Kidney epithelial cell (primary cell): ENCODE measurements around the gene SUPT5H. TPM values are rescaled to one million over a fixed set of nuclear protein-coding genes. Genes with fewer than 3 reads are reported as not detected.

Experiments used
- DNase-seq: peaks from one replicate; pipeline ENCODE4 v3.0.0-alpha.2; 2010; ENCODE audit warnings: low read depth
- H3K27me3 ChIP-seq: 2 replicates; pipeline ENCODE4 v1.6.0; 2011; ENCODE audit warnings: low read length; ENCODE audit not compliant: control insufficient read depth, insufficient read depth
- H3K36me3 ChIP-seq: 2 replicates; pipeline ENCODE4 v1.5.1; 2011; ENCODE audit warnings: low read length; ENCODE audit not compliant: control insufficient read depth, insufficient read depth
- H3K4me3 ChIP-seq: 2 replicates; pipeline ENCODE4 v1.5.1; 2011; ENCODE audit warnings: low read depth, mild to moderate bottlenecking, control low read depth, low read length
- CTCF ChIP-seq: IDR thresholded peaks from 2 replicates; pipeline ENCODE4 v1.5.1; 2011; ENCODE audit warnings: mild to moderate bottlenecking, moderate library complexity, low read length, control low read depth, inconsistent platforms; ENCODE audit not compliant: insufficient read depth, poor library complexity, severe bottlenecking
- total RNA-seq: library from RNA; depleted of rRNA; stranded (reverse); fragments of >200 nt; gene quantifications from 2 replicates; pipeline ENCODE4 v1.2.3, GENCODE V29; 2015

Gene SUPT5H
- total RNA-seq, 1 donor from 2014 or later, result 121 TPM

GRCh38 chr19:39469036-39469435, 23.7 kb downstream of the SUPT5H start:
- no peak overlapping the region for H3K4me3 ChIP-seq
- H3K27me3 ChIP-seq, result no peaks in the 10 kb centered on the region
- no peak for TF ChIP-seq CTCF
- H3K36me3 ChIP-seq, result peaks cover 2% of the 10 kb centered on the region
- DNase-seq, result no peak

- H3K36me3 ChIP-seq, result peaks cover 3% of the 10 kb centered on the region
- H3K4me3 ChIP-seq, result no peak overlapping the region
- H3K27me3 ChIP-seq, result no peaks in the 10 kb centered on the region
- no peak for TF ChIP-seq CTCF
- DNase-seq, result no peak
These were observed 24.2 kb downstream of the SUPT5H start for GRCh38 chr19:39469567-39469966.

DNA sequence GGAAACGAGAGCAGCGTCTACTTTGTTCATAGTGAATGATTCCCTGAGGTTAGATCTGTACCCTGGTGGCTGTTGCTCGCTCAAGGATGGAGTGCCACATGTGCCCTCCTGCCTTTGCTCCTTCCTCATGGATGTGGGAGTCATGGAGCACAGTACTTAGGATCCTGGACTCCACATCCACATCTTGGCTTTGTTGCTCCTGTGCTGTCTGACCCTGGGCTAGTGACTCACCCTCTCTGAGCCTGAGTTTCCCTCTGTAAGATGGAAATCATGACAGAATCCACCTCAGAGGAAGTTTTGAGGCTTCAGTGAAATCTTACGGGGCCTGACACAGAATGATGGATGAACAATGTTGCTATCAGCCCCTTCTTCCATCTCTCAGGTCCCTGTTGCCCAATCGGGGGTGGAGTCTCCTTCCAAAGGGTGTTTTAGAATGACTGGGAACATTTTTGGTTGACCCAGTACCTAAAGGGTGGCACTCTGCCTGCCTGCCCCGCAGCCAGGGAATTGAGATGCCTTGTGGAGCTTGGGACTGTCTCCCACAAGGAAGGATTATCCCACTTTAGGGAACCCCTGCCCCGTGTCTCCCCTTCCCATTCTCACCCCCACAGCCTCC, 25.4 kb downstream of the SUPT5H start:
- Histone ChIP-seq H3K36me3 (peaks cover 3% of the 10 kb centered on the region), H3K27me3 (no peaks in the 10 kb centered on the region), H3K4me3 (no peak overlapping the region)
- DNase-seq, result no peak
- TF ChIP-seq CTCF, result no peak

DNA sequence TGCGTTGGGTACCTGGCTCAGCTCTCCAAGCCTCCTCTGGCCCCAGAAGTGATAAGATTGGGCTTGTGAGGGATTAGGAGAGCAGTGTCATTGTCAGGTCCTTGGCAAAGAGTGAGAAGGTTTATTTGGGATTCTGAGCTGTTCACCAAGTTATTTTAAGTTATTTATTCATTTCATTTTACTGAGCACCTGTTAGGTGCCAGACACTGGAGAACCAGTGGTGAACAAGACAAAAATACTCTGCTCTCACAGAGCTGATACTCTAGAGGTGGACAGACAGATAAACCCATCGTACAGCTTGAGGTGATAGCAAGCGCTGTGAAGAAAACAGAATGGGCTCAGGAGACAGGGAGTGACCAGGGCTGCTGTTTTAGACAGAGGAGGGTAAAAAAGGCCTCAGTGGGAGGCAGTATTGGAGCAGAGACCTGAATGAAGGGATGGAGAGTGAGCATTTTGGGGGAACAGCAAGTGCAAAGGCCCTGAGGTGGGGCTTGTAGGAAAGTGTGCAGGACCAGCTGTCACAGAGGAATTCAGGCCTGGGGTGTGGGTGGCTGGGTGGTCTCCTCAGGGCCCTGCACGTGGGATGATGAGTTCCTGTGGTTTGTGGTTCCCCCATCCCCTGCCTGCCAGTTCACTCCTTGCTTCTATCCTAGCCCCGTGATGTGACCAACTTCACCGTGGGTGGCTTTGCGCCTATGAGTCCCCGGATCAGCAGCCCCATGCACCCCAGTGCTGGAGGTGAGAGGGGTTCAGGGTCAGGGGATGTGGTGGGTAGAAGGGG, 26.6 kb downstream of the SUPT5H start:
- no peak overlapping the region for H3K4me3 ChIP-seq
- no peak for TF ChIP-seq CTCF
- peaks cover 4% of the 10 kb centered on the region for H3K36me3 ChIP-seq
- DNase-seq, result no peak
- no peaks in the 10 kb centered on the region for H3K27me3 ChIP-seq

- no peaks in the 10 kb centered on the region for H3K27me3 ChIP-seq
- peaks cover 4% of the 10 kb centered on the region for H3K36me3 ChIP-seq
- DNase-seq, result no peak
- TF ChIP-seq CTCF, result no peak
- no peak overlapping the region for H3K4me3 ChIP-seq
These were observed 27.5 kb downstream of the SUPT5H start for GRCh38 chr19:39472746-39473442.
